Activated CD8-positive, alpha-beta T cell treated with anti-CD3 and anti-CD28 coated beads, Interleukin-2, amount 10 ng/mL, durations not matched to agents 7 days and 5 days (primary cell): ENCODE data around the gene PDCD11. TPM values are rescaled to one million over a fixed set of nuclear protein-coding genes. Genes with fewer than 3 reads are reported as not detected.
A peak's percentile ranks its signal among the peaks of the same experiment; 100 is the strongest.
"Not testable (repeated sequence)": the region's sequence is repeated elsewhere in the genome, so short reads cannot be mapped to it uniquely, and the experiment has no call there.

Experiments used
- ATAC-seq: fragments of 150-1000 bp; cut with Tn5 transposase; one replicate; pipeline ENCODE4 v1.10.0; 2021; ENCODE audit warnings: moderate library complexity
- CTCF ChIA-PET: fragments of 350-600 bp; sonication (Branson Sonifier 250); formaldehyde crosslinking; loops from one replicate; lab custom pipeline; 2021; ENCODE audit warnings: antibody characterized with exemption; lab: Charles Lee
- POLR2A ChIA-PET: fragments of 350-600 bp; sonication (Branson Sonifier 250); formaldehyde crosslinking; loops from one replicate; lab custom pipeline; 2021; ENCODE audit warnings: antibody characterized with exemption; lab: Charles Lee
- DNase-seq: peaks from one replicate; pipeline ENCODE4 v3.0.0-alpha.2; 2020
- H3K27ac Mint-ChIP-seq: one replicate; pipeline ENCODE4 v1.8.0; 2021; ENCODE audit warnings: mild to moderate bottlenecking, mixed read lengths
- H3K27me3 Mint-ChIP-seq: one replicate; pipeline ENCODE4 v1.8.0; 2021; ENCODE audit warnings: low read depth, mixed read lengths
- H3K36me3 Mint-ChIP-seq: one replicate; pipeline ENCODE4 v1.8.0; 2021; ENCODE audit warnings: low read depth, mixed read lengths
- H3K4me1 Mint-ChIP-seq: one replicate; pipeline ENCODE4 v1.8.0; 2021; ENCODE audit warnings: low read depth, mixed read lengths
- H3K4me3 Mint-ChIP-seq: one replicate; pipeline ENCODE4 v1.8.0; 2021; ENCODE audit warnings: mild to moderate bottlenecking, mixed read lengths
- H3K9me3 Mint-ChIP-seq: one replicate; pipeline ENCODE4 v1.8.0; 2022; ENCODE audit warnings: mixed read lengths; ENCODE audit not compliant: insufficient read depth
- total RNA-seq, 2 experiments: library from RNA; stranded (reverse); gene quantifications; one replicate each; pipeline ENCODE4 v1.2.3, GENCODE V29; 2021

Gene PDCD11
- total RNA-seq, 2 experiments from 2014 or later: 57.1 to 57.4 TPM

DNA sequence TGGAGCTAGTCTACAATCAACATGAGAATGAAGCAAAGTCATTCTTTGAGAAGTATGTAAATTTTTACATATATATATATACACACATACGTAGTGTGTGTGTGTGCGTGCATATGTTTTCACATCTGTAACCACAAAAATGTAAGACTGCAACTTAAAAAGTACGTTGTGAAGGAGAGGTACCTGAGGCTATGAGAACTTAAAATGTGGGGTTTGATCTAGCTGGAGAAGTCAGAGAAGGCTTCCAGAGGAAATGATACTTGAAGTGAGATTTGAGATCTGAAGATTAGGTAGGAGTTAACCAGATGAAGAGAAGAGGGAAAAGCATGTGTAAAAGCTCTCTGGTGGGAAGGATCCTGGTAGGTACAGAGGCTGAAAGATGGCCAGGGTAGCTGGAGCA, 22.9 kb upstream of the PDCD11 start:
- Mint-ChIP-seq H3K36me3 (peaks cover 36% of the 10 kb centered on the region), H3K27ac (peak overlapping the region; percentile 23), H3K4me3 (no peak overlapping the region), H3K27me3 (no peaks in the 10 kb centered on the region), H3K4me1 (peaks cover 25% of the 10 kb centered on the region), H3K9me3 (no peaks in the 10 kb centered on the region)
- DNase-seq (no peak), ATAC-seq (no peak)
- CTCF ChIA-PET: interaction anchor here (1.0 to 1.6 kb wide), 3 partner anchors 23 to 456 kb away, joined by 3 to 5 read pairs (median 3); partner anchors contain the start of genes ATP5MK, CNNM2 and PDCD11
- POLR2A ChIA-PET: interaction anchor here (0.6 kb wide), 1 partner anchor 507 kb away, joined by 3 read pairs; no protein-coding TSS in a partner anchor

DNA sequence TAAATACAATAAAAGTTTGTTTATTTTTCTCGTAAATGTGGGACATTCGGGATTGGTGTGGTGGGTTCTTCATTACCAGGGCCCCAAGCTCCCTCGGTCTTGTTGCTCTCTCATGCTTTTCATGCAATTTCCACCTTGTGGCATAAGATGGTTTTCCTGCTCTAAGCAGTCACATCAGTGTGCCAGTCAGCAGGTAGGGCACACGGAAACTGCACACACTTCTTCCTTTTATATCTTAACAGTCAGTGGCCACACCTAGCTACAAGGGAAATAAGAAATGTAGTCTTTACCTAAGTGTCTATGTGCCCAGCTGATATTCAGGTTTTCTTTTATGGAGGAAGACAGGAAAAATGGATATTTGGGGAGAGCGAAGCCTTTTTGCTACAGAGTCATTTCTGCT, 22.2 kb upstream of the PDCD11 start:
- Mint-ChIP-seq H3K36me3 (peaks cover 34% of the 10 kb centered on the region), H3K4me1 (peaks cover 25% of the 10 kb centered on the region), H3K27me3 (no peaks in the 10 kb centered on the region), H3K9me3 (no peaks in the 10 kb centered on the region), H3K27ac (no peak overlapping the region), H3K4me3 (no peak overlapping the region)
- ATAC-seq: no peak
- DNase-seq: no peak
- ChIA-PET POLR2A (interaction anchor here (0.6 kb wide), 1 partner anchor 508 kb away, joined by 3 read pairs; no protein-coding TSS in a partner anchor), CTCF (interaction anchor here (1.0 to 1.6 kb wide), 3 partner anchors 22 to 457 kb away, joined by 3 to 5 read pairs (median 3); partner anchors contain the start of genes ATP5MK, CNNM2 and PDCD11)

GRCh38 chr10:103382769-103383168, 13.7 kb upstream of the PDCD11 start:
- Mint-ChIP-seq H3K9me3 (no peaks in the 10 kb centered on the region), H3K4me1 (no peaks in the 10 kb centered on the region), H3K4me3 (no peak overlapping the region), H3K27me3 (no peaks in the 10 kb centered on the region), H3K36me3 (peaks cover 45% of the 10 kb centered on the region), H3K27ac (no peak overlapping the region)
- POLR2A ChIA-PET: no interaction called here
- ATAC-seq: no peak
- no peak for DNase-seq
- CTCF ChIA-PET: no interaction called here

GRCh38 chr10:103394180-103394579, 2.2 kb upstream of the PDCD11 start:
- POLR2A ChIA-PET: interaction anchor here (0.7 kb wide), 1 partner anchor 29 kb away, joined by 3 read pairs; no protein-coding TSS in a partner anchor

GRCh38 chr10:103395754-103396066, 716 bp upstream of the PDCD11 start:
- Mint-ChIP-seq H3K36me3 (peaks cover 55% of the 10 kb centered on the region), H3K4me1 (peaks cover 48% of the 10 kb centered on the region), H3K9me3 (no peaks in the 10 kb centered on the region), H3K27ac (peak overlapping the region; percentile 94), H3K27me3 (no peaks in the 10 kb centered on the region), H3K4me3 (peak overlapping the region; percentile 93)
- no peak for DNase-seq
- ATAC-seq: no peak
- ChIA-PET POLR2A (interaction anchor here (1.4 to 2.3 kb wide), 3 partner anchors 28 to 203 kb away, joined by 3 to 15 read pairs (median 8); partner anchors contain the start of genes NT5C2 and TAF5), CTCF (interaction anchor here (1.0 to 2.3 kb wide), 6 partner anchors 10 to 90 kb away, joined by 3 to 9 read pairs (median 4); partner anchors contain the start of gene TAF5)

More at GRCh38 chr10:103394180-103394579, 2.2 kb upstream of the PDCD11 start:
- Mint-ChIP-seq H3K36me3 (peaks cover 46% of the 10 kb centered on the region), H3K4me1 (peaks cover 45% of the 10 kb centered on the region), H3K4me3 (peak overlapping the region; percentile 10), H3K9me3 (no peaks in the 10 kb centered on the region), H3K27ac (no peak overlapping the region), H3K27me3 (no peaks in the 10 kb centered on the region)
- ATAC-seq (no peak), DNase-seq (no peak)
- CTCF ChIA-PET: no interaction called here

- Mint-ChIP-seq H3K27ac (peak overlapping the region; percentile 94), H3K9me3 (no peaks in the 10 kb centered on the region), H3K4me1 (peaks cover 48% of the 10 kb centered on the region), H3K4me3 (peak overlapping the region; percentile 93), H3K27me3 (no peaks in the 10 kb centered on the region), H3K36me3 (peaks cover 56% of the 10 kb centered on the region)
- ChIA-PET CTCF (interaction anchor here (0.6 to 2.3 kb wide), 7 partner anchors 9 to 89 kb away, joined by 3 to 9 read pairs (median 3); partner anchors contain the start of gene TAF5), POLR2A (interaction anchor here (0.6 to 2.3 kb wide), 3 partner anchors 29 to 75 kb away, joined by 3 to 15 read pairs (median 3); partner anchors contain the start of gene TAF5)
- ATAC-seq (no peak), DNase-seq (peak; percentile 25)
Measured at GRCh38 chr10:103396789-103397087, 312 bp downstream of the PDCD11 start.

DNA sequence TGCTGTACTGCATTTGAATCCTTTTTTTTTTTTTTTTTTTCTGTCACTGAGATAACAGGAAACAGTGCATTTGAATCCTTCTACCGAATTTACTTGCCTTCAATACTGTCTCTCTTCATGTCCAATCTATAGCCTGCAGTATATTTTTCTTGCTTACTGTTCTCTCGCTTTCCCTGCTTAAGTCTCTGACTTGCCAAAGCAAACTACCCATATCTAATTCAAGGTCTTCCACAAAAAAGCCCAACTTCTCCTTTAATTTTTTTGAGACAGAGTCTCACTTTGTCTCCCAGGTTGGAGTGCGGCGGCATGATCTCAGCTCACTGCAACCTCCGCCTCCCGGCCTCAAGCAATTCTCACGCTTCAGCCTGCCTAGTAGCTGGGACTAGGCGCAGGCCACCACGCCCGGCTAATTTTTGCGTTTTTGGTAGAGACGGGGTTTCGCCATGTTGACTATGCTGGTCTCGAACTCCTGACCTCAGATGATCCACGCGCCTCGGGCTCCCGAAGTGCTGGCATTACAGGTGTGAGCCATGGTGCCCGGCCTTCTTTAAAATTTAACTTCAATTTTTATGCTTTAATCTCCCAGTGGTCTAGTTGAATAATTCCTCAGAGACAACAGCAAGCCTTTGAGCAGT, 882 bp downstream of the PDCD11 start:
- peak overlapping the region; percentile 94 for H3K27ac Mint-ChIP-seq
- no peaks in the 10 kb centered on the region for H3K9me3 Mint-ChIP-seq
- no peaks in the 10 kb centered on the region for H3K27me3 Mint-ChIP-seq
- ATAC-seq: no peak
- H3K36me3 Mint-ChIP-seq: peaks cover 56% of the 10 kb centered on the region
- POLR2A ChIA-PET: interaction anchor here (0.6 to 2.3 kb wide), 5 partner anchors 29 to 543 kb away, joined by 3 to 15 read pairs (median 3); partner anchors contain the start of genes BORCS7 and TAF5
- CTCF ChIA-PET: interaction anchor here (1.5 to 3.0 kb wide), 4 partner anchors 19 to 89 kb away, joined by 3 to 9 read pairs (median 6); no protein-coding TSS in a partner anchor
- H3K4me1 Mint-ChIP-seq: peaks cover 48% of the 10 kb centered on the region
- no peak for DNase-seq
- peak overlapping the region; percentile 93 for H3K4me3 Mint-ChIP-seq

- CTCF ChIA-PET: interaction anchor here (1.1 to 7.1 kb wide), 2 partner anchors 63 to 71 kb away, joined by 4 to 148 read pairs; no protein-coding TSS in a partner anchor
Measured at GRCh38 chr10:103413564-103413963, 17.1 kb downstream of the PDCD11 start.

GRCh38 chr10:103415581-103415980, 19.2 kb downstream of the PDCD11 start:
- DNase-seq: no peak
- Mint-ChIP-seq H3K4me3 (no peak overlapping the region), H3K27me3 (no peaks in the 10 kb centered on the region), H3K36me3 (peaks cover 74% of the 10 kb centered on the region), H3K27ac (no peak overlapping the region), H3K9me3 (no peaks in the 10 kb centered on the region), H3K4me1 (peaks cover 11% of the 10 kb centered on the region)
- POLR2A ChIA-PET: no interaction called here
- no peak for ATAC-seq
- CTCF ChIA-PET: interaction anchor here (0.5 to 7.1 kb wide), 16 partner anchors 9 to 128 kb away, joined by 3 to 148 read pairs (median 5); partner anchors contain the start of genes CALHM2 and NEURL1

More at GRCh38 chr10:103413564-103413963, 17.1 kb downstream of the PDCD11 start:
- POLR2A ChIA-PET: no interaction called here
- H3K27me3 Mint-ChIP-seq: no peaks in the 10 kb centered on the region
- ATAC-seq (no peak), DNase-seq (no peak)
- H3K9me3 Mint-ChIP-seq: no peaks in the 10 kb centered on the region
- no peak overlapping the region for H3K4me3 Mint-ChIP-seq
- peaks cover 11% of the 10 kb centered on the region for H3K4me1 Mint-ChIP-seq
- H3K36me3 Mint-ChIP-seq: peaks cover 68% of the 10 kb centered on the region
- H3K27ac Mint-ChIP-seq: no peak overlapping the region

GRCh38 chr10:103416436-103417147, 20.2 kb downstream of the PDCD11 start:
- DNase-seq (peak; percentile 84), ATAC-seq (peak; percentile 76)
- ChIA-PET CTCF (interaction anchor here (0.9 to 7.1 kb wide), 21 partner anchors 8 to 346 kb away, joined by 3 to 148 read pairs (median 5); partner anchors contain the start of genes CALHM2 and NEURL1), POLR2A (no interaction called here)
- peaks cover 11% of the 10 kb centered on the region for H3K4me1 Mint-ChIP-seq
- H3K27me3 Mint-ChIP-seq: no peaks in the 10 kb centered on the region
- H3K27ac Mint-ChIP-seq: peak overlapping the region; percentile 27
- no peak overlapping the region for H3K4me3 Mint-ChIP-seq
- peaks cover 77% of the 10 kb centered on the region for H3K36me3 Mint-ChIP-seq
- H3K9me3 Mint-ChIP-seq: no peaks in the 10 kb centered on the region

DNA sequence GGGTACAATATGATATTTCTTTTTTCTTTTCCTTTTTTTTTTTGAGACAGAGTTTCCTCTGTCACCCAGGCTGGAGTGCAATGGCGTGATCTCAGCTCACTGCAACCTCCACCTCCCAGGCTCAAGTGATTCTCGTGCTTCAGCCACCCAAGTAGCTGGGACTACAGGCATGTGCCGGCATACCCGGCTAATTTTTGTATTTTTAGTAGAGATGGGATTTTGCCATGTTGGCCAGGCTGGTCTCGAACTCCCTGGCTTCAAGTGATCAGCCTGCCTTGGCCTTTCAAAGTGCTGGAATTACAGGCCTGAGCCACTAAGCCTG, 20.7 kb downstream of the PDCD11 start:
- DNase-seq, H3K27me3 Mint-ChIP-seq, ATAC-seq, H3K27ac Mint-ChIP-seq, POLR2A ChIA-PET, H3K9me3 Mint-ChIP-seq, H3K4me3 Mint-ChIP-seq: not testable (repeated sequence)
- CTCF ChIA-PET: interaction anchor here (1.0 to 7.1 kb wide), 15 partner anchors 9 to 126 kb away, joined by 3 to 148 read pairs (median 6); partner anchors contain the start of gene CALHM2
- peaks cover 76% of the 10 kb centered on the region for H3K36me3 Mint-ChIP-seq
- peaks cover 11% of the 10 kb centered on the region for H3K4me1 Mint-ChIP-seq
